Frontal cortex (tissue), 4 donors: ENCODE results near the gene PSMA7. TPM values are rescaled to one million over a fixed set of nuclear protein-coding genes. Genes with fewer than 3 reads are reported as not detected.

Experiments used
- DNase-seq, 2 donors: peaks; one replicate each; pipeline ENCODE4 v3.0.0; 2012; ENCODE audit warnings: low spot score in 2 of 2
- FAIRE-seq: peaks from 2 replicates; lab custom pipeline; 2012; peaks lifted over from hg19 to GRCh38; lab: Jason Lieb, UNC
- total RNA-seq: library from RNA; depleted of rRNA; stranded (reverse); fragments of >200 nt; gene quantifications from one replicate; pipeline ENCODE4 v1.2.3, GENCODE V29; 2014
- donor health status: control.
- donor health status: control.
- donor health status: control.

Gene PSMA7
- total RNA-seq, 1 donor from 2014 or later, result 124 TPM

- DNase-seq (no peak), FAIRE-seq (no peak)
Measured at GRCh38 chr20:62174021-62174804, 31.0 kb upstream of the PSMA7 start.

GRCh38 chr20:62172666-62173065, 29.5 kb upstream of the PSMA7 start:
- no peak for FAIRE-seq
- DNase-seq, result no peak

GRCh38 chr20:62171245-62171644, 28.1 kb upstream of the PSMA7 start:
- DNase-seq (no peak), FAIRE-seq (no peak)

GRCh38 chr20:62170536-62170935, 27.3 kb upstream of the PSMA7 start:
- FAIRE-seq, result no peak
- no peak for DNase-seq

- FAIRE-seq (no peak), DNase-seq (no peak)
Measured at GRCh38 chr20:62168890-62169435, 25.8 kb upstream of the PSMA7 start.

- FAIRE-seq, result no peak
- no peak for DNase-seq
Measured at GRCh38 chr20:62168061-62168460, 24.9 kb upstream of the PSMA7 start.

- FAIRE-seq, result no peak
Measured at GRCh38 chr20:62167474-62167873, 24.3 kb upstream of the PSMA7 start.

GRCh38 chr20:62165762-62166399, 22.7 kb upstream of the PSMA7 start:
- FAIRE-seq, result no peak
- DNase-seq, result no peak

More at GRCh38 chr20:62167474-62167873, 24.3 kb upstream of the PSMA7 start:
- DNase-seq, result no peak

- DNase-seq, result no peak
- no peak for FAIRE-seq
Measured at GRCh38 chr20:62164879-62165761, 21.9 kb upstream of the PSMA7 start.

- FAIRE-seq (no peak), DNase-seq (no peak)
Measured at GRCh38 chr20:62163986-62164762, 21.0 kb upstream of the PSMA7 start.

GRCh38 chr20:62163485-62163865, 20.3 kb upstream of the PSMA7 start:
- DNase-seq, result no peak
- no peak for FAIRE-seq

GRCh38 chr20:62162765-62163484, 19.7 kb upstream of the PSMA7 start:
- no peak for FAIRE-seq
- no peak for DNase-seq

- DNase-seq (no peak), FAIRE-seq (no peak)
Measured at GRCh38 chr20:62161347-62161746, 18.2 kb upstream of the PSMA7 start.

- FAIRE-seq (no peak), DNase-seq (no peak)
Measured at GRCh38 chr20:62160876-62161275, 17.7 kb upstream of the PSMA7 start.

- no peak for FAIRE-seq
- no peak for DNase-seq
Measured at GRCh38 chr20:62160253-62160652, 17.1 kb upstream of the PSMA7 start.

- DNase-seq (peak in 1 of 2 donors; percentile 62), FAIRE-seq (no peak)
Measured at GRCh38 chr20:62159839-62160238, 16.6 kb upstream of the PSMA7 start.

- DNase-seq (no peak), FAIRE-seq (no peak)
Measured at GRCh38 chr20:62159052-62159451, 15.9 kb upstream of the PSMA7 start.

GRCh38 chr20:62158541-62158940, 15.3 kb upstream of the PSMA7 start:
- FAIRE-seq (no peak), DNase-seq (no peak)

GRCh38 chr20:62158088-62158400, 14.8 kb upstream of the PSMA7 start:
- DNase-seq (no peak), FAIRE-seq (no peak)
